Activated T-helper 17 cell treated with anti-CD3 and anti-CD28 coated beads, Interleukin-2, amount 50 U/mL, for 72 hours (primary cell): ENCODE measurements around the gene SYP. TPM values are rescaled to one million over a fixed set of nuclear protein-coding genes. Genes with fewer than 3 reads are reported as not detected.

Source experiments
- ATAC-seq: fragments of 150-1000 bp; cut with Tn5 transposase; replicated peaks from 2 replicates; pipeline ENCODE4 v1.10.0; 2021; ENCODE audit warnings: mild to moderate bottlenecking, moderate library complexity
- H3K27ac Mint-ChIP-seq: one replicate; pipeline ENCODE4 v1.8.0; 2022; ENCODE audit warnings: mixed read lengths
- H3K27me3 Mint-ChIP-seq: one replicate; pipeline ENCODE4 v1.8.0; 2022; ENCODE audit warnings: mixed read lengths
- H3K36me3 Mint-ChIP-seq: one replicate; pipeline ENCODE4 v1.8.0; 2022; ENCODE audit warnings: low read depth, mild to moderate bottlenecking, mixed read lengths
- H3K4me1 Mint-ChIP-seq: one replicate; pipeline ENCODE4 v1.8.0; 2022; ENCODE audit warnings: mixed read lengths
- H3K4me3 Mint-ChIP-seq: one replicate; pipeline ENCODE4 v1.8.0; 2022; ENCODE audit warnings: mild to moderate bottlenecking, mixed read lengths
- H3K9me3 Mint-ChIP-seq: one replicate; pipeline ENCODE4 v1.8.0; 2022; ENCODE audit warnings: mixed read lengths
- total RNA-seq, 2 donors: library from RNA; stranded (reverse); gene quantifications; one replicate each; pipeline ENCODE4 v1.2.3, GENCODE V29; 2022

Gene SYP
- total RNA-seq, 2 donors from 2014 or later: 16.6 to 53.4 TPM

DNA sequence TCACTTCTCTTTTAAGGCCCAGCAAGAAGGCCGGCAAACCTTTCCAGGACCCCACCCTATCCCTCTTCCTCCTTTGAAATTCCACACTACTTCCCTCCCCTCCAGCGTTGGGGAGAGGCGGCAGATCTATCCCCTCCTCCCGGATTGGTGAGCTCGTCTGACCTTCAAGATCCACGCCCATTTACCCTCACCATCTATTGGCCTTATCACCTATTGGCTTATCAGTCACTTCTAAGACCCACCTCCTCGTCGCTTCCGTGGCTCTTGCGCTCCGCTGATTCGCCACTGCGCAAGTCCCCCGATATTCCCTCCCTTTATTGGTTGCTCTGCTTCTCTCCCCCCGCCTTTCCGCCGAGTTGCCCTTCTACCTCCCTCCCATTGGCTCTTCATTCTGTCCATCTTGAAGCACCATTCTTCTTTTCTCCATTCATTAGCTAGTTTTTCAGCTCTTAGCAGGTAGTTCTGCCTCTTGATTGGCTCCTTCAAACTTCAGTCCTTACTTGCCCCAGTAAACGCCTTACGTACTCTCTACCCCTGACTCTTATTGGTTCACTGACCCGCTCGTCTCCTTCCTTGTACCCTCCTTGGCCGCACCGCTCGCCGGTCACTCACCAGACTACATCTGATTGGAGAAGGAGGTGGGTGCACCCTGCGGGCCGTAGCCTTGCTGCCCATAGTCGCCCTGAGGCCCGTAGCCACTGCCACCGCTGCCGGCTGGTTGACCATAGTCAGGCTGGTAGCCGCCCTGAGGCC is 9.0 kb downstream of the SYP start:
- H3K36me3 Mint-ChIP-seq: peaks cover 46% of the 10 kb centered on the region
- H3K9me3 Mint-ChIP-seq: no peaks in the 10 kb centered on the region
- H3K4me3 Mint-ChIP-seq: peak overlapping the region; percentile 90
- peak; percentile 90 for ATAC-seq
- H3K27ac Mint-ChIP-seq: peak overlapping the region; percentile 91
- H3K4me1 Mint-ChIP-seq: peaks cover 15% of the 10 kb centered on the region
- no peaks in the 10 kb centered on the region for H3K27me3 Mint-ChIP-seq

DNA sequence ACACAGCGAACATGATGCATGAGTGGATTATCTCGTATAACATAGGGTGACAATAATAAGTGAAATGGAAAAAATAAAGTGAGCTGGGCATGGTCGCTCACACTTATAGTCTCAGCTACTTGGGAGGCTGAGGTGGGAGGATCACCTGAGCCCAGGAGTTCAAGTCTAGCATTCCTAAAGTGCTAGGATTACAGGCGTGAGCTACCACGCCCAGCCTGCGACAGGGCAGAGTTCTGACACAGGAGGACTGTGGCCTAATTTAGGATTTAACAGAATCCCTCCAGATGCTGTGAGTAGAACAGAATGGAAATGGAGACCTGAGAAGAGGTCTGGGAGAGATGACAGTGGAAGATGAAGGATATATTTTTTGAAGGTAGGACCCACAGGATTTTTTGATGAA is 10.4 kb downstream of the SYP start:
- Mint-ChIP-seq H3K4me3 (peak overlapping the region; percentile 90), H3K9me3 (no peaks in the 10 kb centered on the region), H3K27me3 (no peaks in the 10 kb centered on the region), H3K27ac (peak overlapping the region; percentile 12), H3K4me1 (peaks cover 15% of the 10 kb centered on the region), H3K36me3 (peaks cover 42% of the 10 kb centered on the region)
- no peak for ATAC-seq

DNA sequence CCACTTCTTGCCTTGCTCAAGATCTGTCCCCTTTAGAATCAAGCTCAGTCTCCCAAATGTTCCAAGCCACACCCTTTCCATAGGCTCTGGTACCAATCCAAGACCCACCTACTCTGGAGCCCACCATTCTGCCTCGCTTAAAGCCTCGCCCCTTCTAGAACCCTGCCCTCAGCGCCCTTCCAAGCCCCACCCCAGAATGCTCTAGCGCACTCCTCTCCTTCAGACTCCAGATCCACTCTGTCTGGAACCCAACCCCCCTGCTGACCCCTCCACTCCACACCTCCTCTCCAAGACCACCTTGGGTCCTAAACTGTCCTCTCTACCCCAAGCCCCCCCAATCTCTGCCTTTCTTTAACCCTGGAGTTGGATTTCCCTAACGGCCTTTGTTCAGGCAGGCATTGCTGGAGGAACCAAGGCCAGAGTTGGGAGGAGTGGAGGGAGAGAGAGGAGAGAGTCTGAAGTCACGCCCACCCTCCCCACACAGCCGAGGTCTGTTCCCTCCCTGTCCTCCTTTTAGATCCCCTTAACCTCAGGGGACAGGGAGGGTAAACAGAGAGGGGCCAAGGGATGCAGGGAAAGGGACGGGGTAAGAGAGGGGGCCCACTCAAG is 11.4 kb downstream of the SYP start:
- peaks cover 46% of the 10 kb centered on the region for H3K36me3 Mint-ChIP-seq
- no peaks in the 10 kb centered on the region for H3K9me3 Mint-ChIP-seq
- peak overlapping the region; percentile 50 for H3K27ac Mint-ChIP-seq
- H3K4me1 Mint-ChIP-seq: peaks cover 9% of the 10 kb centered on the region
- H3K4me3 Mint-ChIP-seq: no peak overlapping the region
- no peaks in the 10 kb centered on the region for H3K27me3 Mint-ChIP-seq
- no peak for ATAC-seq

DNA sequence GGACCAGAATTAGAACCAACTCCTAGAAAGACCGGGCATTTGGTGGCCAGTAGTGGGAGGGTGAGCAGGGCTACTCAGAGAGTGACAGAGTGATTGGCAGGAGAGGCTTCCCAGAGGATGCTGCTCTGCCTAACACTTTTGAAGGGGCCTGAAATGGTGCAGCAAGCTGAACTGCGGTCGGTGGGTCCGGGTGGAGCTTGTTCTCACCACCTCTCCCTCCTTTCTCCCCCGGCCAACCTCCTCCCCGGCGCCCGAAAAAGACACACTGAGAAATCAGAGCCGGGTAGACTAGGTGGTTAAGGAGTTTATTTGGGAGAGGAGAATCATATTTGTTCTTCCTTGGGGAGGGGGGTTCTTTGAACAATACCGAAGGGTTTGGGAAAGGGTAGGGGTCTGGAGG is 12.5 kb downstream of the SYP start:
- Mint-ChIP-seq H3K27me3 (no peaks in the 10 kb centered on the region), H3K4me3 (peak overlapping the region; percentile 92), H3K36me3 (peaks cover 46% of the 10 kb centered on the region), H3K9me3 (no peaks in the 10 kb centered on the region), H3K27ac (no peak overlapping the region), H3K4me1 (peaks cover 4% of the 10 kb centered on the region)
- ATAC-seq: no peak

DNA sequence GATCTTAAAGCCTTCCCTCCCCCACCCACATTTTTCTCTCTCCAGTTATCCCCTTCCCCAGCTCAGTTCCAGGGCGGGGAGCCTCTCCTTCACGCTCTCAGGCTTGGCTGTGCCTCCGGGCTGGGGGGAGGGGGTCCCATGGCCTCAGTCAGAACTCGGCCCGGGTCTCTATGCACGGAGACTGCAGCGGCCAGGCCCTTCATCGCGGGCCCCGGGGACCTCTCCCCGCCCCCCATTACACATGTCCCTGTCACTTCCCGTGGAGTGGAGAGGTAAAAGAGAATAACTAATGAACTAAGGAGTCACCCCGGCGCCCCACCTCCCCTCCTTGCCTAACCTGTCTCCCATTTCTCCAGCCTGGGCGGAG is 13.0 kb downstream of the SYP start:
- no peaks in the 10 kb centered on the region for H3K27me3 Mint-ChIP-seq
- H3K4me1 Mint-ChIP-seq: peaks cover 4% of the 10 kb centered on the region
- peaks cover 47% of the 10 kb centered on the region for H3K36me3 Mint-ChIP-seq
- no peaks in the 10 kb centered on the region for H3K9me3 Mint-ChIP-seq
- no peak for ATAC-seq
- no peak overlapping the region for H3K27ac Mint-ChIP-seq
- peak overlapping the region; percentile 92 for H3K4me3 Mint-ChIP-seq

DNA sequence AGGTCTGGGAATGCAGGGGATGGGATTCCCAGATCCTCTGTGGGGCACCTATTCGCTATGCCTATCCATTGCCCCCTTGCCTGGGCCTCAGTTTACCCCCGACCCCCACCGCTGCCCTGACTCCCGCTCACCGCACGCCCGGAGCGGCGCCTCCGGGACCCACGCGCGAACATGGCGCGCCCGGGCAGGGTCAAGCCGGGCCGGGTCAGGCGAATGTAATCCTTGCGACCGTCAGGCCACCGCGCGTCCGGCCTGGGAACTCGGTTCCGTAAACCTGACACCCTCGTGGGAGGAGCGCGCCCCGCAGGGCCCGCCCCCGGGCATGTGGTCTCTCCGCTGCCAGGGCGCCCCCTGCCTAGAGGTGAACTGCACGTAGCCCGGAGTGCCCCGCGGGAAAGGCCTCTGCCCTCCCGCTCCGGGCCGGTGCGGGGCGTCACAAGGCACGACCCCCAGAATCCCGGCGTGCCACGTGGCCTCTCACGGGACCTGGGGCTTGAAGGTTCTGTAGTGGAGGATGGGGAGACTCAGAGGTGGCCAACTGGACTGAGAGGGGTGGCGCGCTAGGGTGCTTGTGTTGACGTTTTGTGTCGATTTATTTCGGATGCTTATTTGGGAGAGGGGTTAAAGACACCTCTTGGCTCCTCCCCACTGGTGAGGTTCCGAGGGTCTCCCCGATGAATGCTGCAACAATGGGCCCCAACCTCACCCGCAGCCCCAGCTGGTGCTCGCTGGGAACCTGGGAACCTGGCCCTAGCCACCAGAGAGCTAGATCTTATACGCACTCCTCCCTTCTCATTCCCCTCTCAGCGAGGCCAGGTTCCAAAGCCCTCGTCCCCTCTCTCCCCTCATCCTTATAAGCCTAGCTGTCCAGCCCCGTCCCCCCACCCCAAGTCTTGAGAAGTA is 13.6 kb downstream of the SYP start, which contains the start of gene PRICKLE3:
PRICKLE3 (minus strand) TSS at position 249 of the 903 bp plus-strand sequence; CDS start at position 173, 76 bp downstream.
- Mint-ChIP-seq H3K4me1 (peaks cover 4% of the 10 kb centered on the region), H3K27ac (peak within 1 kb of the TSS; percentile 89), H3K36me3 (peaks cover 52% of the 10 kb centered on the region), H3K9me3 (no peaks in the 10 kb centered on the region), H3K27me3 (no peaks in the 10 kb centered on the region), H3K4me3 (peak within 1 kb of the TSS; percentile 92)
- ATAC-seq: peak; percentile 11

DNA sequence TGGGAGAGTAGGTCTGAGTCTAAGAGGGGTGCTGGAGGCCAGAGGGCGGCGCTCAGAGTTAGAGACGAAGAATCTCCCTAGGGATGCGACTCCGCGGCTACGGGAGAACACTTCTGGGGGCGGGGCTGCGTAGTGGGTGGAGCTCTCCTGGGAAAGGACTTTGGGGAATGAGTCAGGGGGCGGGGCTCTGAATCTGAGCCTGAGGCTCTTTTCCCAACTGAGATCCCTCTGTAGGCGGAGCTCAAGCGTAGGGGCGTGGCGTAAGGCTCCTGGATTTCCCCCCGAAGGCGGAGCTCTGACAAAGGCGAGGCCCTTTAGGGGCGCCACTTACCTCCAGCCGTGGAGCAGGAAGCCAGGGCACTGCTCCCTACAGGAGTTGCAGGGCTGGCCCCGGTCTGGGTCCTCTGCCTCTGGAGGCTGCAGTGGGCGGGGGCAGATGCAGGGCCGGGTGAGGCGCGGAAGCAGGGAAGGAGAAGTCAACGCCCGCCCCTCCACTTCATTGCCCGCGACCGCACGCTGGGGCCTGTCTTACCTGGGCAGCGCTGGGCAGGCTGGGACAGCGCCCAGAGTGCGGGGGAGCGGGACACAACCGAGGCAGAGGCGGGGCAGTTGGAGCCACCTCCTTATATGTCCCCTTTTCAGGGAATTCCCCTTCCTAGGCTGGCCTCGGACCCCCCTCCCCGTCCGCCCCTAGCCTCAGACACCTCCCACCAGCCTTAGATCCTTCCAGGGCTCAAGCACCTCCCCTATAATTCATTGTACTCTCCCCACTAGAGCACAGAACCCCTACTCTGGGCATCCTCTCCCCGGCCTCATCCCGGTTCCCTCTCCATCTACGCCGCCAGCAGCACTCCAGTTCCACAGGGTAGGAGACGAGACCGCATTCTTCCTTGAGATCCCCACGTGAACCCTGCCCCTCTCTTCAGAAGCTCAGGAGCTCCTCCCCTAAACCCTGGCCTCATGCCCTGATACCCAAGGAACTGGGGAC is 15.4 kb downstream of the SYP start:
- ATAC-seq: peak; percentile 75
- H3K27ac Mint-ChIP-seq: peak overlapping the region; percentile 89
- H3K4me1 Mint-ChIP-seq: no peaks in the 10 kb centered on the region
- H3K9me3 Mint-ChIP-seq: no peaks in the 10 kb centered on the region
- H3K4me3 Mint-ChIP-seq: peak overlapping the region; percentile 92
- H3K36me3 Mint-ChIP-seq: peaks cover 54% of the 10 kb centered on the region
- no peaks in the 10 kb centered on the region for H3K27me3 Mint-ChIP-seq

DNA sequence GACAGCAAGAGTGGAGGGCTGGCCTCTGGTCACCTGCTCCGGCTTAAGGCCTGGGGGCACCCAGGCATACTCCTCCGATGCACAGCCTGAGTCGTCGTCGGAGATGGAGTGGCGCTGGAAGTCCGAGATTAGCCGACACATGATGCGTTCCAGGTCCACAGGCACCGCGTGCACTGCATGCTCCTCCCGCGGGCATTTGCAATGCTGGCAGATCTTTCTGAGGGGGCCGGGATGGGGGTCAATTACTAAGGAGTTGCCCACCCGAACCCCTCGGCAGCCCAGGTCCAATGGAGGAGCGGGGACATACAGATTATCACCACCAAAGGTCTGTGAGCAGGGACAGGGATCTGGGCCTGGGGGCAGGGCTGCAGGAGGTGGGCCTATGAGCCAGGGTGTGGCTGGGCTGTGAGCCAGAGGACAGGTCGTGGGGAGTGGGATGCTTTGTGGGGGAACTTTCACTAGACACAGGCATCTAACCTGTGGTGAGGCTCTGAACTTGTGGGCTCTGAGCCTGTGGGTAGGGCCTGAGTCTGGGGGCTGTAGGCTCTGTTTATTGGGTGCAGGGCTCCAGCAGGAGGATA is 16.2 kb downstream of the SYP start:
- H3K27ac Mint-ChIP-seq: no peak overlapping the region
- no peaks in the 10 kb centered on the region for H3K9me3 Mint-ChIP-seq
- H3K27me3 Mint-ChIP-seq: no peaks in the 10 kb centered on the region

DNA sequence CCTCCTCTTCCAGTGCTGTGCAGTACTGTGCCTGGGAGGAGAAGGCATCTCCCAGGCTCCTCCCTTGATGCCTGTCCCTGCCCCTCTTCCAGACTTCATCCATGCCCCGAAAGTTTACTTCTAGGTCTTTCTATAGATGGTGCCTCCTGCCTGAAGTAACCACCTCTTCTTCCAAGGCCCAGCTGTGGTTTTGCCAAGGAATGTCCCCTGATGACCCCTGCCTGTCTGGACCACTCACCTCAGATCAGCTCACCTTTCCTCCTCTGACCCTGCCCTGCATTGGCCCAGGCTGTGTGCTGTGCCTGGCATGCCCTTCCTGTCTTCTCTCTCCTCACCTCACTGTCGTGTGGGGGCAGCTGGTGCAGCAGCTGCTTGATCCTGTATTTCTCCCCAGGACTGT is 20.6 kb downstream of the SYP start:
- Mint-ChIP-seq H3K4me1 (peaks cover 11% of the 10 kb centered on the region), H3K27me3 (no peaks in the 10 kb centered on the region), H3K27ac (peak overlapping the region; percentile 54), H3K4me3 (no peak overlapping the region), H3K36me3 (peaks cover 82% of the 10 kb centered on the region), H3K9me3 (no peaks in the 10 kb centered on the region)
- no peak for ATAC-seq

More for the DNA sequence above, 16.2 kb downstream of the SYP start:
- Mint-ChIP-seq H3K4me3 (peak overlapping the region; percentile 92), H3K4me1 (no peaks in the 10 kb centered on the region), H3K36me3 (peaks cover 61% of the 10 kb centered on the region)
- ATAC-seq: no peak

DNA sequence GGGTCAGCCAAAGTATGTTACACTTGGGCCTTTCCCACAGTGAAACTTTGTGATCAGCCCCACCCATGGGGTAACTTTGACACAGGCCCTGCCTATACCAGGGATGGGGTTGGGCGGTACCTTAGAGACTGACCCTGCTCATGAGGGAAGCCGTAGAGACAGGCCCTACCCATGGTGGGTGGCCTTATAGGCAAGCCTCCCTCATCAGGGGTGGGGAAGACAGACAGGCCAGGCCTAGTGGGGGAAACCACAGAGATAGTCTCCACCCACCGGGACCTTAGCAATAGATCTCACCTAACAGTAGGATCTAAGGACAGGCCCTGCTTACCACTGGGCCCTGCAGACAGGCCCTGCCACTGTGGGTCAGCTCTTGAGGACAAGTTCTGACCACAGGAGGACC is 21.5 kb downstream of the SYP start:
- Mint-ChIP-seq H3K27ac (no peak overlapping the region), H3K9me3 (no peaks in the 10 kb centered on the region), H3K27me3 (no peaks in the 10 kb centered on the region), H3K4me1 (peaks cover 14% of the 10 kb centered on the region), H3K4me3 (no peak overlapping the region), H3K36me3 (peaks cover 82% of the 10 kb centered on the region)
- no peak for ATAC-seq

DNA sequence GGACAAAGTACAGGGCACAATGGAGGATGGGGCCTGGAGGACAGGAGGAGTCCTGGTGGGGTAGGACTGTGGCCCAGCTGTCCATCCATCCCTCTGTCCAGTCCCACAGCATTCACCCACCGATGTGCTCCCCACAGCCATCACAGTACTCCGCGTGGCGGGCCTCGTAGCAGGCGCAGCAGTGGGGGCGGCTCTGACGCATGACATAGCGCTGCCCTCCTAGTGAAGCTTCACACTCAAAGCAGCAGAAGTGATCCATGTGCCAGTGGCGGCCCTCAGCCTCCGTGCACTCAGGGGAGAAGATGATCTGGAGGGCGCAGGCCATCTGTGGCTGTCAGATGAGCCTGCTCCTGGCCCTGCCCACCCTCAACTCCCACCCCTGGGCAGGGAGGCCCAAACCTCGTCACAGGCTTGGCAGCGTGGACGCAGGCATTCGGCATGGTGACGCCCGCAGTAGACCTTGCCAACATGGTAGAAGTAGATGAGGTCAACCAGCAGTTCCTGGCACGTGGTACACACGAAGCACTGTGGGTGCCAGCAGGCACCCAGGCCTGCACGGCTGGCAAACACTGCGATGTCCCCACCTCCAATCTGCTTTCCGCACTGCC is 22.0 kb downstream of the SYP start:
- no peak for ATAC-seq
- Mint-ChIP-seq H3K36me3 (peaks cover 82% of the 10 kb centered on the region), H3K9me3 (no peaks in the 10 kb centered on the region), H3K27ac (no peak overlapping the region), H3K4me1 (peaks cover 14% of the 10 kb centered on the region), H3K27me3 (no peaks in the 10 kb centered on the region), H3K4me3 (no peak overlapping the region)

DNA sequence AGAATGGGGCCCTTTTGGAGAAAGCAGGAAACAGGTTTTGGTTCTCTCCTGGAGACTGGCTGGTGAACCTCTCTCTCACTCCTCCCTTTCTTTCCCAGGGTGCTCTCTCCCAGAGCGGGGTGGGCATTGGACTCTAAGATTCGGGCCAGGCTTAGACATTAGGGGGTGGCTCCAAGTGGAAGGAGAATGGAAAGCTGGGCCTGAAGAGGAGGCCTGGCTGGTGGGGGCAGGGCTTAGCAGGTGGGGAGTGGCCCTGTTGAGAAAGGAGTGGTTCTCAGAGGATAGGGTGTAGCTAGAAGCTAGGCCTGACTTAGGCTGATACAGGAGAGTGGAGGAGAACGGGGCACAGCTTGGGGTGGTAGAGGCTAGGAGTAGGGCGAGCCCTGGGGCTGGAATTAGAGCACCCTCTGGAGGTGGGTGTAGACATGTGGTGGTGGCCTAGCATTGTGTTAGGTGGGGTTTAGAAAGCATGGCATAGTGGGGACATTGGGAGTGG is 22.6 kb downstream of the SYP start:
- peaks cover 14% of the 10 kb centered on the region for H3K4me1 Mint-ChIP-seq

More for the DNA sequence above, 22.6 kb downstream of the SYP start:
- Mint-ChIP-seq H3K27me3 (no peaks in the 10 kb centered on the region), H3K27ac (no peak overlapping the region), H3K9me3 (no peaks in the 10 kb centered on the region), H3K4me3 (no peak overlapping the region), H3K36me3 (peaks cover 82% of the 10 kb centered on the region)
- ATAC-seq: peak; percentile 45
